Measurements from ENCODE around the gene CCNB1.

CCNB1 gene

DNA sequence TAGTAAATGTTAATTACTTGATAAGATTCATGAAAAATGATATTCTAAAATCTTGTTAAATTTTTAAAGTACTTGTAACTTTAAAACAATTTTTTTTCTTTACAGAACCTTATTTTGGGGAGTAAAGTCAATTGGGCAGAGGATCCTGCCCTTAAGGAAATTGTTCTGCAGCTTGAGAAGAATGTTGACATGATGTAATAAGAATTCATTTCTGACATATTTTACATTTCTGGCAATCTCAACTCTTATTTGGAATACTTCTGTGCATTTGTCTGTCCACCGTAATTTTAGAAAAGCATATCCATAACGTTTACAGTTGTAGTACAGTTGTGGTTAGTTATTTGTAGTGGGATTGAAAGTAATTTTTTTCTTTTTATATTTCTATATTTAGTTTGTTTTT lies 42.7 kb downstream of the CCNB1 start:
- DNase-seq (ENCODE audit: low read depth): no peak
- TF ChIP-seq, protein P1, sequence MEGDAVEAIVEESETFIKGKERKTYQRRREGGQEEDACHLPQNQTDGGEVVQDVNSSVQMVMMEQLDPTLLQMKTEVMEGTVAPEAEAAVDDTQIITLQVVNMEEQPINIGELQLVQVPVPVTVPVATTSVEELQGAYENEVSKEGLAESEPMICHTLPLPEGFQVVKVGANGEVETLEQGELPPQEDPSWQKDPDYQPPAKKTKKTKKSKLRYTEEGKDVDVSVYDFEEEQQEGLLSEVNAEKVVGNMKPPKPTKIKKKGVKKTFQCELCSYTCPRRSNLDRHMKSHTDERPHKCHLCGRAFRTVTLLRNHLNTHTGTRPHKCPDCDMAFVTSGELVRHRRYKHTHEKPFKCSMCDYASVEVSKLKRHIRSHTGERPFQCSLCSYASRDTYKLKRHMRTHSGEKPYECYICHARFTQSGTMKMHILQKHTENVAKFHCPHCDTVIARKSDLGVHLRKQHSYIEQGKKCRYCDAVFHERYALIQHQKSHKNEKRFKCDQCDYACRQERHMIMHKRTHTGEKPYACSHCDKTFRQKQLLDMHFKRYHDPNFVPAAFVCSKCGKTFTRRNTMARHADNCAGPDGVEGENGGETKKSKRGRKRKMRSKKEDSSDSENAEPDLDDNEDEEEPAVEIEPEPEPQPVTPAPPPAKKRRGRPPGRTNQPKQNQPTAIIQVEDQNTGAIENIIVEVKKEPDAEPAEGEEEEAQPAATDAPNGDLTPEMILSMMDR (IDR thresholded peaks at IDR 0.05; ENCODE audit: control insufficient read depth, insufficient read depth, low read depth, low read length, missing control alignments): no peak
- no peak overlapping the region for H3K4me3 ChIP-seq (ENCODE audit: control insufficient read depth, low read depth, low read length)

DNA sequence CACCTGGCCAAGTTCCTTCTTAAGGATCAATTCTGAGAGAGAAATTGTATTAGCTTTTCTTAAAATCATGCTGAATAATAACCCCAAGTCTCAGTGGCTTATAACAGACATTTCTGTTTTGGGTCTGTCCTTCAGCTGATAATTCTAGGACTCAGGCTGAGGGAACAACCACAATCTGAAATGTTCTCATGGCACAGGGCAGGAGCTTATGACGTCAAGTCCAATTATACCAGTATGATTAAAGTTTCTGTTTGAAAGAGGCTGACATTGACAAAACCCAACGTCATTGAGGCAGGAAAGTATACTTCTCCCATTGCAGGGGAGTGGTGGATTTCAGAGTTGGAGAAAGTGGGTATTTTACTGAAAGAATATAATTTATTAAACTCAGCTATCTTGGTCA lies 44.2 kb downstream of the CCNB1 start:
- TF ChIP-seq, protein P1 (IDR thresholded peaks at IDR 0.05; ENCODE audit: control insufficient read depth, insufficient read depth, low read depth, low read length, missing control alignments): no peak
- DNase-seq (ENCODE audit: low read depth): no peak
- no peak overlapping the region for H3K4me3 ChIP-seq (ENCODE audit: control insufficient read depth, low read depth, low read length)

DNA sequence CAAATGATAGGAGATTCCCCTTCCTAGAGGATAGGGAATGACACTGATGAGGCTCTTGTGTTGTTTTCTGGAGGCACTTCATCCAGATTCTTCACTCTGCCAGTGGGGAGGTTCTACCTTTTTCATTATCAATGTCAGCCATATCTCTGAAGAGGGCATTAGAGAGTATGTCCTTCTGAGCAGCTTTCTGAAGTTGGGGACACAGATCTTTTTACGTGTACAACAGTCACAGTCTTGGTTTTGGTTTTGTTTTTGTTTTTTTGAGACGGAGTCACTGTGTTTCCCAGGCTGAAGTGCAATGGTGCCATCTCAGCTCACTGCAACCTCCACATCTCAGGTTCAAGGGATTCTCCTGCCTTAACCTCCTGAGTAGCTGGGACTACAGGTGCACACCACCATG lies 45.1 kb downstream of the CCNB1 start:
- no peak for DNase-seq (ENCODE audit: low read depth)
- TF ChIP-seq, protein P1 (IDR thresholded peaks at IDR 0.05; ENCODE audit: control insufficient read depth, insufficient read depth, low read depth, low read length, missing control alignments): no peak
- H3K4me3 ChIP-seq (ENCODE audit: control insufficient read depth, low read depth, low read length): no peak overlapping the region

DNA sequence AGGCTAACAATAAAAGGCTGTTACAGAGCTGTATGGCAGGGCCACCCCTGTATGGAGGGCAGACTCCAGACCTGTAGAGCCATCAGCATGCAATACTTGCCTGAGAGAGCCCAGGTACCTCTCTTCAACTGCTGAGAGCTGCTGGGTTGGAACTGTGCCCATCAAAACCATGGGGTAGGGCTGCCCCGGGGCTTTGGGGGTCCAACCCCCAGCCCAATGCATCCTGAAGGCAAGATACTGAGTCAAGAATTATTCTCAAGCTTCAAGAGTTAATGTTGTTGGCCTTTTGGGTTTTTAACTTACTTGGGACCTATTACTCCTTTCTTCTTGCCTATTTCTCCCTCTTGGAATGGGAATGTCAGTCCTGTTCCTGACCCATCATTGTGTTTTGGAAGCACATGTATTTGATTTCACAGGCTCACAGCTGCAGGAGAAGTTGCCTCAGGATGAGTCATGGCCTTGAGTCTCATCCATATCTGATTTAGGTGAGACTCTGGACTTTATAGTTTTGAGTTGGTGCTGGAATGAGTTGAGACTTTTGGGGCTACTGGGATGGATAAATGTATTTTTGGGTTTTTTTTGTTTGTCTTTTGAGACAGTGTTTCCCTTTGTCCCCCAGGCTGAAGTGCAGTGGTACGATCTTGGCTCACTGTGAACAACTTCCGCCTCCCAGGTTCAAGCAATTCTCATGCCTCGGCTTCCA lies 46.7 kb downstream of the CCNB1 start:
- TF ChIP-seq, protein P1 (IDR thresholded peaks at IDR 0.05; ENCODE audit: control insufficient read depth, insufficient read depth, low read depth, low read length, missing control alignments): no peak
- H3K4me3 ChIP-seq (ENCODE audit: control insufficient read depth, low read depth, low read length): no peak overlapping the region
- DNase-seq (ENCODE audit: low read depth): no peak

DNA sequence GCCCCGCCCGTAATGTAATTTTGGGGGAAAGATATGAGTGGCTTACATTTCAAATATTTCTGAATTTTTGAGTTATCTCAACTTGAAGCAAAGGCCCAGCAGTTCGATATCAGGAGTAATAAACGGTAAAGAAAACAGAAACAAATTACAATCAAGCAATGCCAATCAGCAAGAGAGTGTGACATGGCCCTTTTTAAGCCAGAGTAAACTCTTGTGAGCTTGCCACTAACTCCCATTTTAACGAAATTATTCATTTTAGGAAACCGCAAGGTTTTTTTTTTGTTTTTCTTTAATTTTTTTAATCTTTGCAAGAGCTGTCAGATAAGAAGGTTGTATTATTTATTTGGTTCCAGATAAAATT lies 50.2 kb downstream of the CCNB1 start:
- no peak for DNase-seq (ENCODE audit: low read depth)
- TF ChIP-seq, protein P1 (IDR thresholded peaks at IDR 0.05; ENCODE audit: control insufficient read depth, insufficient read depth, low read depth, low read length, missing control alignments): no peak
- no peak overlapping the region; the same call in 1 of the 2 replicates for H3K4me3 ChIP-seq (ENCODE audit: control insufficient read depth, low read depth, low read length)

DNA sequence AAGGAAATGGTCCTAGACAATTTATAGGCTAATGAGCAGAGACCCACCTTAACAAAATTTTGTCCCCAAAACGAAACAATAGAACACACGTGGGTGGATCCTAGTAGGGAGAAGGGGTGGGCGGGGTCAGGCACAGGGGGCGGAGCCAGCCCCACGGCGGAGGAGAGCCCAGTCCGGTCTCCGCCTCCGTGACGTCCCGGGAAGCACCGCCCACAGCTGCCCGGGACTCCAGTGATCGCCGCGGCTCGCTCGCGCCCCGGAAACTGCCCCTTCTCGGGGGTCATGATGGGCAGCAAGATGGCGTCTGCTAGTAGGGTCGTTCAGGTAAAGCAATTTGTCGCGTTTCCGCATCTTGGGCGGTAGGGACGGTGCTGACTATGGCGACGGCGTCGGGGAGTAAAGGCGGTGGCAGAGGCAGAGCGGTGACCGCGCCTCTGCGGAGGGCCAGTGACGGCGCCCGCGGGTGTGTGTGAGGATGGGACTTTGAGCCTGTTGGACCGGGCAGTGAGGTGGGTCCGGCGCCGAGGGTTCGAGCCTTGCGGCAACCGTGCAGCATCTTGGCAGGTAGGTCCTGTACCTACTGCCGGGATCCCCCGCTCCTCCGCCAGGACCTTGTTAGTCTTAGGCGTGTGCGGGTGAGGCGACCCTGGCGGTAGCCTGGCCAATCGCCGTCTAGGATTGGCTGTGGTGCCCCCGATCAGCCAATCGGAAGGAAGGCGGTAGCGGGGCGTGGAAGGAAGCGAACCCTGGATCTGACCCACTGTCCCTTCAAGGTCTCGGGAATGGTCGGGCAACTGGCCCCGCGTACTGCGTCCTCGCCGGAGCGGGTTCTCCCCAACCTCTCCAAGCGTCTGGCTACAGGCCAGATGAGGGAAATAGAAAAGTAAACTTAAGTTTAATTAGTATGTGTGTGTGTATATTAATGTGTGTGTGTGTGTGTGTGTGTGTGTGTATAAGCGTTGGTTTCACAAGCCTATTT lies 50.9 kb downstream of the CCNB1 start:
- H3K4me3 ChIP-seq (ENCODE audit: control insufficient read depth, low read depth, low read length): peak overlapping the region; percentile 95
- DNase-seq (ENCODE audit: low read depth): peak; percentile 42
- TF ChIP-seq, protein P1 (IDR thresholded peaks at IDR 0.05; ENCODE audit: control insufficient read depth, insufficient read depth, low read depth, low read length, missing control alignments): no peak
